Immature natural killer cell (primary cell): ENCODE measurements around the gene EEF1AKMT4. TPM values are rescaled to one million over a fixed set of nuclear protein-coding genes. Genes with fewer than 3 reads are reported as not detected.

Experiments used
- DNase-seq, 3 donors: peaks; one replicate each; pipeline ENCODE4 v3.0.0; 2022; ENCODE audit warnings: mixed read lengths in 1 of 3
- H3K27ac Mint-ChIP-seq, 6 donors: one replicate each; pipeline ENCODE4 v1.8.0; 2020; ENCODE audit warnings: mixed read lengths in 6 of 6, mild to moderate bottlenecking in 5 of 6, inconsistent platforms in 4 of 6, moderate library complexity in 3 of 6
- H3K27me3 Mint-ChIP-seq, 3 donors: one replicate each; pipeline ENCODE4 v1.8.0; 2020 to 2021; ENCODE audit warnings: low read depth in 3 of 3, mild to moderate bottlenecking in 3 of 3, mixed read lengths in 3 of 3, moderate library complexity in 3 of 3, inconsistent platforms in 1 of 3
- H3K36me3 Mint-ChIP-seq, 3 donors: one replicate each; pipeline ENCODE4 v1.8.0; 2020; ENCODE audit warnings: mixed read lengths in 3 of 3, inconsistent platforms in 2 of 3, mild to moderate bottlenecking in 2 of 3
- H3K4me1 Mint-ChIP-seq, 2 donors: one replicate each; pipeline ENCODE4 v1.8.0; 2020; ENCODE audit warnings: inconsistent platforms in 2 of 2, mild to moderate bottlenecking in 2 of 2, mixed read lengths in 2 of 2, moderate library complexity in 1 of 2
- H3K4me3 Mint-ChIP-seq, 5 donors: one replicate each; pipeline ENCODE4 v1.8.0; 2020; ENCODE audit warnings: mild to moderate bottlenecking in 5 of 5, mixed read lengths in 5 of 5, inconsistent platforms in 3 of 5, moderate library complexity in 3 of 5
- H3K9me3 Mint-ChIP-seq, 6 donors: one replicate each; pipeline ENCODE4 v1.8.0; 2020; ENCODE audit warnings: mild to moderate bottlenecking in 6 of 6, mixed read lengths in 6 of 6, inconsistent platforms in 4 of 6, moderate library complexity in 3 of 6
- polyA plus RNA-seq, 3 donors: library from polyadenylated mRNA; unstranded; fragments of 300-500 nt; fragmentation: Illumina TruSeq; gene quantifications; one replicate each; pipeline ENCODE4 v1.2.3, GENCODE V29; 2021

EEF1AKMT4 gene
- polyA plus RNA-seq, 3 donors from 2014 or later: 1.7 to 5.4 (median 3.3) TPM

GRCh38 chr3:184283681-184284080 is 34.2 kb downstream of the EEF1AKMT4 start:
- no peaks in the 10 kb centered on the region for H3K36me3 Mint-ChIP-seq
- no peak overlapping the region for H3K4me3 Mint-ChIP-seq
- H3K4me1 Mint-ChIP-seq: no peaks in the 10 kb centered on the region
- DNase-seq: no peak
- no peak overlapping the region for H3K27ac Mint-ChIP-seq
- H3K27me3 Mint-ChIP-seq: peaks cover 4 to 7% (median 6%) of the 10 kb centered on the region in 3 donors
- H3K9me3 Mint-ChIP-seq: peaks cover 0 to 2% (median 0%) of the 10 kb centered on the region in 6 donors

- Mint-ChIP-seq H3K27me3 (peaks cover 5 to 6% (median 6%) of the 10 kb centered on the region in 3 donors), H3K36me3 (no peaks in the 10 kb centered on the region), H3K4me3 (no peak overlapping the region), H3K4me1 (no peaks in the 10 kb centered on the region), H3K27ac (no peak overlapping the region), H3K9me3 (peaks cover 0 to 2% (median 0%) of the 10 kb centered on the region in 6 donors)
- peak in 1 of 3 donors; percentile 4 for DNase-seq
These were observed 35.2 kb downstream of the EEF1AKMT4 start for GRCh38 chr3:184284696-184285095.

DNA sequence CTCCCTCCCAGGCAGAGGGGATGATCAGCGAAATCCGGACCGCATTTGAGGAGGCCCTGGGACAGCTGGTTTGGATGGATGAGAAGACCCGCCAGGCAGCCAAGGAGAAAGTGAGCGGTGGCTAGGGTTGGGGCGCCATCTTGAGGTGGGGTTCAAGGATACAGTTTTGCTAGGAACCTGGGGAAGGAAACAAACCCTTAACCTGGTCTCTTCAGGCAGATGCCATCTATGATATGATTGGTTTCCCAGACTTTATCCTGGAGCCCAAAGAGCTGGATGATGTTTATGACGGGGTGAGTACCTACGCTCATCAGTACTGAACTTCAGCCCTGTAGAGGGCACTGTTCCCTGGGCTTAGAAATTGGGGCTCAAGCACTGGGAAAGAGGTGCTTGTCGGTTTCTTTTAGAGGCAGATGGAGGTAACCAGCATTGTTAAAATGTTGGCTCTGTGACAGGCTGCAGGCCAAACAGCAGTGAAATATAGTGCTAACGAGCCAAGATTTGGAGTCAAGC is 40.0 kb downstream of the EEF1AKMT4 start:
- H3K9me3 Mint-ChIP-seq: no peaks in the 10 kb centered on the region
- no peaks in the 10 kb centered on the region for H3K4me1 Mint-ChIP-seq
- no peak overlapping the region for H3K4me3 Mint-ChIP-seq
- H3K36me3 Mint-ChIP-seq: no peaks in the 10 kb centered on the region
- H3K27me3 Mint-ChIP-seq: peaks cover 4 to 6% (median 5%) of the 10 kb centered on the region in 3 donors
- H3K27ac Mint-ChIP-seq: no peak overlapping the region
- DNase-seq: peak; percentile 24 to 33 (median 28)

GRCh38 chr3:184290331-184290730 is 40.9 kb downstream of the EEF1AKMT4 start:
- peaks cover 4 to 6% (median 5%) of the 10 kb centered on the region in 3 donors for H3K27me3 Mint-ChIP-seq
- no peaks in the 10 kb centered on the region for H3K4me1 Mint-ChIP-seq
- H3K36me3 Mint-ChIP-seq: no peaks in the 10 kb centered on the region
- no peaks in the 10 kb centered on the region for H3K9me3 Mint-ChIP-seq
- no peak overlapping the region for H3K4me3 Mint-ChIP-seq
- DNase-seq: no peak
- H3K27ac Mint-ChIP-seq: no peak overlapping the region

DNA sequence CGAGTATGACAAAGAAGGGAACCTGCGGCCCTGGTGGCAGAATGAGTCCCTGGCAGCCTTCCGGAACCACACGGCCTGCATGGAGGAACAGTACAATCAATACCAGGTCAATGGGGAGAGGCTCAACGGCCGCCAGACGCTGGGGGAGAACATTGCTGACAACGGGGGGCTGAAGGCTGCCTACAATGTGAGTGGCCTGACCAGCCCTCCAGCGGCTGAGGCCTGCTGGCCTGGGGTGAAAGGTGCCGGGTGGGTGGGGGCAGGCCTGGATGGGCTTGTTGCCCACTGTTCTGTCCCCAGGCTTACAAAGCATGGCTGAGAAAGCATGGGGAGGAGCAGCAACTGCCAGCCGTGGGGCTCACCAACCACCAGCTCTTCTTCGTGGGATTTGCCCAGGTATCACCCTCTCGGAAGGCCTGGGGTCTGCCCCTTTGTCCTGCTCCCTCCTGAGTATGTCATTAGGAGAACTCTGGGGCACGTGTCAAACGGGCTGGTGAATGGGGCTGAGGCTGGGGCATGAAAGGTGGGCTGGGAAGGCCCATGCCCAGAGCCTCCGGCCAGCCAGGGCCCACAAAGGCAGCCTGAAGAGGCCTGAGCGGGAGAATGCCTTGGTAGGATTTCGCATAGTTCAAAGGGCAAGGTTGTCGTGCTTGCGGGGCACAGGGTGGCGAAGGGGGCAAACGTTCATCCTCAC is 41.7 kb downstream of the EEF1AKMT4 start:
- Mint-ChIP-seq H3K27ac (no peak overlapping the region), H3K4me1 (no peaks in the 10 kb centered on the region)

GRCh38 chr3:184291738-184292445 is 42.4 kb downstream of the EEF1AKMT4 start:
- Mint-ChIP-seq H3K9me3 (no peaks in the 10 kb centered on the region), H3K27ac (no peak overlapping the region)

More for the DNA sequence above, 41.7 kb downstream of the EEF1AKMT4 start:
- Mint-ChIP-seq H3K4me3 (no peak overlapping the region), H3K9me3 (no peaks in the 10 kb centered on the region), H3K36me3 (no peaks in the 10 kb centered on the region), H3K27me3 (peaks cover 2 to 4% (median 4%) of the 10 kb centered on the region in 3 donors)
- DNase-seq: no peak

GRCh38 chr3:184295771-184296170 is 46.3 kb downstream of the EEF1AKMT4 start:
- H3K27me3 Mint-ChIP-seq: peaks cover 2 to 8% (median 2%) of the 10 kb centered on the region in 3 donors
- no peak for DNase-seq
- peaks cover 0 to 4% (median 0%) of the 10 kb centered on the region in 3 donors for H3K36me3 Mint-ChIP-seq
- no peak overlapping the region for H3K4me3 Mint-ChIP-seq
- H3K9me3 Mint-ChIP-seq: no peaks in the 10 kb centered on the region
- peak overlapping the region in 1 of 6 donors; percentile 22 for H3K27ac Mint-ChIP-seq
- peaks cover 21 to 23% of the 10 kb centered on the region in 2 donors for H3K4me1 Mint-ChIP-seq

More at GRCh38 chr3:184291738-184292445, 42.4 kb downstream of the EEF1AKMT4 start:
- no peak for DNase-seq
- Mint-ChIP-seq H3K27me3 (peaks cover 2 to 4% (median 4%) of the 10 kb centered on the region in 3 donors), H3K4me3 (no peak overlapping the region), H3K36me3 (no peaks in the 10 kb centered on the region), H3K4me1 (no peaks in the 10 kb centered on the region)

- H3K9me3 Mint-ChIP-seq: no peaks in the 10 kb centered on the region
- DNase-seq: no peak
- H3K27ac Mint-ChIP-seq: no peak overlapping the region
- peaks cover 0 to 9% (median under 1%) of the 10 kb centered on the region in 3 donors for H3K36me3 Mint-ChIP-seq
- H3K27me3 Mint-ChIP-seq: peaks cover 0 to 6% (median 2%) of the 10 kb centered on the region in 3 donors
- peak overlapping the region in 4 of 5 donors; percentile 29 to 92 (median 50) for H3K4me3 Mint-ChIP-seq
- H3K4me1 Mint-ChIP-seq: peaks cover 22 to 29% of the 10 kb centered on the region in 2 donors
These were observed 47.1 kb downstream of the EEF1AKMT4 start for GRCh38 chr3:184296616-184297015.

DNA sequence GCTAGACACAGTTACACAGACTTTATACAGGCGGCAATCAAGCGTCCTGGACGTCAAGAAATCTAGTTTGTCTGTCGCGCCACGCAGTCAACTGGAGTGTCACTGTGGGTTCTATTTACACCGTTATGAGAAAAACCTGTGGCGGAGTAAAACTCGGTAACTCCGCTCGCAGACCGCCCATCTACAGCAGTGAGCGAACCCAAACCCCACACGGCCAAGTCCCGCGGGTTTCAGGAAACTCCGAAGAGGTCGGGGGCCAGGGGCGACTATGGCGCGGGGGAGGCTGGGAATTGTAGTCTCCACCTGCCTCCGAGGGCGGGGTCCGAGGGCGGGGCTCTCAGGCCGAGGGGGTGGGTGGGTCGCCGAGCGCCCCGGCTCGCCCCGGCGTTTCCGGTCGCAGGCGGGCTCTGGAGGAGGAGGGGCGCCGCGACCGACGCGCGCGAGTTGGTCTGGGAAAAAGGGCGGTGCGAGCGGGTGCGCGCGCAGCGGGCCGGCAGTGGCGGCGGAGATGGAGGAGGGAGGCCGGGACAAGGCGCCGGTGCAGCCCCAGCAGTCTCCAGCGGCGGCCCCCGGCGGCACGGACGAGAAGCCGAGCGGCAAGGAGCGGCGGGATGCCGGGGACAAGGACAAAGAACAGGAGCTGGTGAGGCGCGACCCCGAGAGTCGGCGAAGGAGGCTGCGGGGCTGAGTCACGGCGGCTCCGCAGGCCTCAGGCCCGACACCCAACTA is 49.5 kb downstream of the EEF1AKMT4 start, which contains the start of gene PSMD2:
Gene PSMD2 (plus strand): TSS at position 483 of the 729 bp plus-strand sequence. CDS start 26 bp downstream, at position 509.
- Mint-ChIP-seq H3K4me1 (peaks cover 22 to 41% of the 10 kb centered on the region in 2 donors), H3K4me3 (peak within 1 kb of the TSS; percentile 92 to 97 (median 92)), H3K9me3 (no peaks in the 10 kb centered on the region), H3K27me3 (peaks cover 0 to 6% (median 2%) of the 10 kb centered on the region in 3 donors), H3K27ac (peak within 1 kb of the TSS; percentile 84 to 96 (median 91)), H3K36me3 (peaks cover 3 to 26% (median 13%) of the 10 kb centered on the region in 3 donors)
- DNase-seq: peak; percentile 96 to 97 (median 96)

- peaks cover 0 to 6% (median 2%) of the 10 kb centered on the region in 3 donors for H3K27me3 Mint-ChIP-seq
- no peaks in the 10 kb centered on the region for H3K9me3 Mint-ChIP-seq
- H3K4me1 Mint-ChIP-seq: peaks cover 22 to 41% of the 10 kb centered on the region in 2 donors
- peak overlapping the region; percentile 92 to 97 (median 92) for H3K4me3 Mint-ChIP-seq
- H3K27ac Mint-ChIP-seq: peak overlapping the region; percentile 80 to 96 (median 90)
- DNase-seq: no peak
- H3K36me3 Mint-ChIP-seq: peaks cover 7 to 34% (median 16%) of the 10 kb centered on the region in 3 donors
These were observed 50.3 kb downstream of the EEF1AKMT4 start for GRCh38 chr3:184299488-184300377.

GRCh38 chr3:184300378-184300720 is 50.9 kb downstream of the EEF1AKMT4 start:
- Mint-ChIP-seq H3K9me3 (no peaks in the 10 kb centered on the region), H3K36me3 (peaks cover 7 to 37% (median 16%) of the 10 kb centered on the region in 3 donors), H3K27ac (peak overlapping the region; percentile 11 to 91 (median 86)), H3K4me3 (peak overlapping the region; percentile 92 to 97 (median 92)), H3K27me3 (peaks cover 0 to 6% (median 2%) of the 10 kb centered on the region in 3 donors), H3K4me1 (peaks cover 22 to 41% of the 10 kb centered on the region in 2 donors)
- DNase-seq: no peak

DNA sequence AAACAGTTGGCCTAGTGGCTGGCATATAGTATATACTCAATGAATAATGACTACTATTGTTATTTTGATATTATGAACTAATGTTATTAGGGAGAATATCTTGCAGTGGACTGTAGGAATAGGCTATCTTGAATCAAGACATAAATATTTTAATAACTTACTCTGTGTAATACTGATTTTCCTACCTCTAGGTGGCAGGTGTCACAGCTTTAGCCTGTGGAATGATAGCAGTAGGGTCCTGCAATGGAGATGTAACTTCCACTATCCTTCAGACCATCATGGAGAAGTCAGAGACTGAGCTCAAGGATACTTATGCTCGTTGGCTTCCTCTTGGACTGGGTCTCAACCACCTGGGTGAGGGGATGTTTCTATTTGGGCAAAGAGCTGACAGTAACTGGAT is 56.1 kb downstream of the EEF1AKMT4 start:
- peaks cover 2 to 19% of the 10 kb centered on the region in 2 donors for H3K4me1 Mint-ChIP-seq
- peaks cover 23 to 72% (median 48%) of the 10 kb centered on the region in 3 donors for H3K36me3 Mint-ChIP-seq
- H3K27ac Mint-ChIP-seq: peak overlapping the region in 2 of 6 donors; percentile 44 to 74
- H3K27me3 Mint-ChIP-seq: peaks cover 0 to 5% (median 2%) of the 10 kb centered on the region in 3 donors
- no peak for DNase-seq
- H3K4me3 Mint-ChIP-seq: no peak overlapping the region
- no peaks in the 10 kb centered on the region for H3K9me3 Mint-ChIP-seq
